Renal cortex interstitium (tissue), 11 donors: Measurements from ENCODE around the gene RELA. TPM values are rescaled to one million over a fixed set of nuclear protein-coding genes. Genes with fewer than 3 reads are reported as not detected.
"Not testable (repeated sequence)": the region's sequence is repeated elsewhere in the genome, so short reads cannot be mapped to it uniquely, and the experiment has no call there.

Source experiments
- DNase-seq, 11 donors: peaks; one replicate each; pipeline ENCODE4 v3.0.0-alpha.2; 2013; ENCODE audit warnings: low read depth in 9 of 11, low spot score in 4 of 11; ENCODE audit errors: extremely low read depth in 1 of 11
- polyA plus RNA-seq, 3 donors: library from polyadenylated mRNA; unstranded; fragments of 120-200 nt; gene quantifications; one replicate each; pipeline ENCODE4 v1.2.1, GENCODE V29; 2013; ENCODE audit not compliant: insufficient read length in 3 of 3

Gene RELA
- polyA plus RNA-seq, 3 donors = 49.5 to 61.3 (median 55.8) TPM

DNA sequence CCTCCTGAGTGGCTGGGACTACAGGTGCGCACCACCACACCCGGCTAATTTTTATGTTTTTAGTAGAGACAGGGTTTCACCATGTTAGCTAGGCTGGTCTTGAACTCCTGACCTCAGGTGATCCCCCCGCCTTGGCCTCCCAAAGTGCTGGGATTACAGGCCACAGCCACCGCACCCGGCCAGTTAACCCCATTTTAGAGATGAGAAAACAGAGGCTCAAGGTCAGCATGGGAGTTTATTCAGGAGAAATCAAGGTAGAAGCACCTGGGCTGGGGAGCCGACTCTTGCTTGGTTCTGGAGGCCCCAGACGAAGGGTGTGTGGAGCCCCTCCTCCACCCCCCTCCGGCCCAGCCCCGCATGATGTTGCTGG lies 23.5 kb downstream of the RELA start:
- DNase-seq = not testable (repeated sequence)

- peak in 5 of 11 donors; percentile 65 to 79 (median 73) for DNase-seq
Measured at GRCh38 chr11:65637794-65638419, 24.8 kb downstream of the RELA start, which contains the start of gene SIPA1. SIPA1 (plus strand) TSS chr11:65638101; CDS start chr11:65640922, 2,821 bp downstream.

GRCh38 chr11:65637032-65637557 lies 25.6 kb downstream of the RELA start:
- no peak for DNase-seq

DNA sequence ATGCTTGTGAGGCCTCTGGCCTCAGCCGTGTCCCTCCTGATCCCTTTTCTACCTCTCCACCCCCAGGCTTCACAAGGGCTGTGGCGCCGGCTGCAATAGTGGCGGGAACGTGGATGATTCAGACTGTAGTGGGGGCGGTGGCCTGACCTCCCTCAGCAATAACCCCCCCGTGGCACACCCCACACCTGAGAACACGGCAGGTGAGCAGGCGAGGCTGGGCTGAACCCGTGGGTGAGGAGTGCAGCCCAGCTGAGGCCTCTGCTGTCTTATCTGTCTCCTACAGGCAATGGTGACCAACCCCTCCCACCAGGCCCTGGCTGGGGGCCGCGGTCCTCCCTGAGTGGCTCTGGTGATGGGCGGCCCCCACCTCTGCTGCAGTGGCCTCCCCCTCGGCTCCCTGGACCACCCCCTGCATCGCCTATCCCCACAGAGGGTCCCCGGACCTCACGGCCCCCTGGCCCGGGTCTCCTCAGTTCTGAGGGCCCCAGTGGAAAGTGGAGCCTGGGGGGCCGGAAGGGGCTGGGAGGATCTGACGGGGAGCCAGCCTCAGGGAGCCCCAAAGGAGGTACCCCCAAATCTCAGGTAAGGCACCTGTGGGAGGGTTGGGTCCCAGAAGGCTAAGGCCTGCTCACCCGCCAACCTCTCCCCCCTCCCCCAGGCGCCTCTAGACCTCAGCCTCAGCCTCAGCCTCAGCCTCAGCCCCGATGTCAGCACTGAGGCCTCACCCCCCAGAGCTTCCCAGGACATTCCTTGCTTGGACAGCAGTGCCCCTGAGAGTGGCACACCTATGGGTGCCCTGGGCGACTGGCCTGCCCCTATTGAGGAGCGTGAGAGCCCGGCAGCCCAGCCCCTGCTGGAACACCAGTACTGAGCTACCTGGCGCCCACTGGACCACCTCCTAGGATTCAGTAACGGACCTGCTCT lies 26.3 kb downstream of the RELA start:
- no peak for DNase-seq

DNA sequence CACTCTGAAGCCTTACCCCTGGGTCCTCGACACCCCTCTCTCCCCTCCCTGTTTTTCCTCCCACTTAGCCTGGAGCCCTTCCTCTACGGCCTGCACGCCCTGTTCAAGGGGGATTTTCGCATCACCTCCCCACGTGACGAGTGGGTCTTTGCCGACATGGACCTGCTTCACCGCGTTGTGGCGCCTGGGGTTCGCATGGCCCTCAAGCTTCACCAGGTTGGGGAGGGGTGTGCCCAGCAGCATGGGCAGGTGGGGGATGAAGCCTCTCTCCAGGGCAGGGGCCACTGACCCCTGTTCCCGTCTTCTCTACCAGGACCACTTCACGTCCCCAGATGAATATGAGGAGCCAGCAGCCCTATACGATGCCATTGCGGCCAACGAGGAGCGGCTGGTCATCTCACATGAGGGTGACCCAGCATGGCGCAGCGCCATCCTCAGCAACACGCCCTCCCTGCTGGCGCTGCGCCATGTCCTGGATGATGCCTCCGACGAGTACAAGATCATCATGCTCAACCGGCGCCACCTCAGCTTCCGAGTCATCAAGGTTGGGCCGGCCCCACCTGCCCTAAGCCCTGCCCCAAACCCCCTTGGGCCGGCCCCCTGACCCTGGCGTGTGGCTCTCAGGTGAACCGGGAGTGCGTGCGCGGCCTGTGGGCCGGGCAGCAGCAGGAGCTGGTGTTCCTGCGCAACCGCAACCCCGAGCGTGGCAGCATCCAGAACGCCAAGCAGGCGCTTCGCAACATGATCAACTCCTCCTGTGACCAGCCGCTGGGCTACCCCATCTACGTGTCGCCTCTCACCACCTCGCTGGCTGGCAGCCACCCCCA lies 27.6 kb downstream of the RELA start:
- DNase-seq = no peak

DNA sequence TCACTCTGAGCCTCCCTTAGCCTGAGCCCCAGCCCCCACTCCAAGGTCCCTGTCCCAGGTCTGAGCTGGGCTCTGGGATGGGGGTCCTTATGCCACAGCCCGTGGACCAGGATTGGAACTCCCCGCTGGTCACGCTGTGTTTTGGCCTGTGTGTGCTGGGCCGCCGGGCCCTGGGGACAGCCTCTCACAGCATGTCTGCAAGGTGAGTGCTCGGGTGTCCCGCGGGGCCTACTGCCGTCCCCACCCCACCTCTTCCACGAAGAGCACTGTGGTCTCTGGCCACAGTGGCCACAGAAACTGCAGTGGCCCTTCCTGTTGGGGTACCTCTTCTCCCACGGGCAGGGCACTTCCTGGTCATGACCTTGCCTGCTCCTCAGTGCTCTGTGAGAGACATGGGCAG lies 28.3 kb downstream of the RELA start:
- DNase-seq = no peak

DNA sequence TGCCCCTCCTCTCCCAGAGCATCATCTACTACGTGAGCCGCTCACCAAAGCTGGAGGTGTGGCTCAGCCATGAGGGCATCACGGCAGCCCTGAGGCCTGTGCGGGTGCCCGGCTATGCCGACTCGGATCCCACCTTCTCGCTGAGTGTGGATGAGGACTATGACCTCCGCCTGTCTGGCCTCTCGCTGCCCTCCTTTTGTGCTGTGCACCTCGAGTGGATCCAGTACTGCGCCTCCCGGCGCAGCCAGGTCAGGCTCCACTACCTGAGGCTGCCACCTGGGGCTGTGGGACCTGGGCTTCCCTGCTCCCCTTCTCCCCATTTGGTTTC lies 28.6 kb downstream of the RELA start:
- no peak for DNase-seq

GRCh38 chr11:65633390-65634108 lies 29.2 kb downstream of the RELA start:
- DNase-seq = no peak

DNA sequence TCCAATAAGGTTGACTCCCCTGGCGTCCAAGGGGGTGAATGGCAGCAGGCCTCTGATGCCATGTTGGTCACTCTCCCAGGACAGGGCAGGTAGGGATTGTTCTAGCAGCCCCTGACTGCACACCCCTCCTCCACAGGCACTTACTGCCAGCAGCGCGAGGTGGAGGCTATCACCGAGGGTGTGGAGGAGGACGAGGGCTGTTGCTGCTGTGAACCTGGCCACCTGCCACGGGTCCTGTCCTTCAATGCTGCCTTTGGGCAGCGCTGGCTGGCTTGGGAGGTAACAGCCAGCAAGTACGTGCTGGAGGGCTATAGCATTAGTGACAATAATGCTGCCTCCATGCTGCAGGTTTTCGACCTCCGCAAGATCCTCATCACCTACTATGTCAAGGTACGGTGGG lies 32.5 kb downstream of the RELA start:
- no peak for DNase-seq

- DNase-seq = no peak
Measured at GRCh38 chr11:65629579-65629978, 33.1 kb downstream of the RELA start.

GRCh38 chr11:65627202-65627601 lies 35.5 kb downstream of the RELA start:
- no peak for DNase-seq

DNA sequence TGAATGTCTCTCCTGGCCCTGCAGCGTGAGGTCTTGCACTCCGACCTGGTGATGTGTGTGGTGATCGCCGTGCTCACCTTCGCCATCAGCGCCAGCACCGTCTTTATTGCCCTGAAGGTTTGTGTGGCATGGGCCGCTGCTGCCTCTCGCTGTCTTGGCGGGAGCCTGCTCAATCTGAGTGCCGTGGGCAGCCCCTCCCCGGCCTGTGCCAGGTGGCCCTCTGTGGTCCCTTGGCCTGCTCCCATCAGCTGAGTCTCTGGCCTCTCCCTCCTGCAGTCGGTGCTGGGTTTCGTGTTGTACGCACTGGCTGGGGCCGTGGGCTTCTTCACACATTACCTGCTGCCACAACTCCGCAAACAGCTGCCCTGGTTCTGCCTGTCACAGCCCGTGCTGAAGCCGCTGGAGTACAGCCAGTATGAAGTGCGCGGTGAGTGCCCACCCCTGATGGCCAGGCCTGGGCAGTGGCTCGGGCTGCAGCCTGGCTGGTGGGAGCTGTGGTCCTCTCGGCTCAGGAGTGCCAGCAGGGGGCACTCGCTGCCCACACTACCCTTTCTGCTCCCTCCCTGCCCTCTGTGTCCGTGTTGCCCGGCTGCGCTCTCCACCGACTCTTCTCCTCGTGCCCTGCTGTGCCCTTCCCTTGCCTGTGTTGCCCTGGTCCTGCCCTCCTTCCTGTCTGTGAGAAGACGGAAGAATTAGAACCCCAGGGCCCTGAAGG lies 36.9 kb downstream of the RELA start:
- no peak for DNase-seq

DNA sequence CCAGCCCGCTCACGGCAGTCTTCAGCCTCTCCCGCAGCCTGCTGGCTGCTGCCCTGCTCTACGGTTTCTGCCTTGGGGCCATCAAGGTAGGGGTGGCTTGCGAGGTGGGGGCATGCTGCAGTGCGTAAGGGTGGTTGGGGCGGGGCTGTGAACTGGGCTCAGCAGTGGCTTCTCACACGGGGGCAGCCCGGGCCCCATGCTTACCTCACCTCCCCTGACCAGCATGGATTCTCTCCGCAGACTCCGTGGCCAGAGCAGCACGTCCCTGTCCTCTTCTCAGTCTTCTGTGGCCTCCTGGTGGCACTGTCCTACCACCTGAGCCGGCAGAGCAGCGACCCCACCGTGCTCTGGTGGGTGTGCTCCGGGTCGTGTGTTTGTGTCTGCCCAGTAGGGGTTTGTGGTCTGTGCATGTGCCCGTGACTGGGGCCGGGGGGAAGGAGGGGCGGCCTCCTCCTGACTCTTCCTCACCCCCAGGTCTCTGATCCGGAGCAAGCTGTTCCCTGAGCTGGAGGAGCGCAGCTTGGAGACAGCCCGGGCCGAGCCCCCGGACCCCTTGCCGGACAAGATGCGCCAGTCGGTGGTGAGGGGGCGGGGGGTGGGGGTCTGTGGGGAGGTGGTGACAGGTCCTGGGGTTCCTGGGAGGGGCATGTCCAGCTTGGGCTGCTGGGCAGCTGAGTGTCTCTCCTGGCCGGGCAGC lies 37.6 kb downstream of the RELA start:
- no peak for DNase-seq

DNA sequence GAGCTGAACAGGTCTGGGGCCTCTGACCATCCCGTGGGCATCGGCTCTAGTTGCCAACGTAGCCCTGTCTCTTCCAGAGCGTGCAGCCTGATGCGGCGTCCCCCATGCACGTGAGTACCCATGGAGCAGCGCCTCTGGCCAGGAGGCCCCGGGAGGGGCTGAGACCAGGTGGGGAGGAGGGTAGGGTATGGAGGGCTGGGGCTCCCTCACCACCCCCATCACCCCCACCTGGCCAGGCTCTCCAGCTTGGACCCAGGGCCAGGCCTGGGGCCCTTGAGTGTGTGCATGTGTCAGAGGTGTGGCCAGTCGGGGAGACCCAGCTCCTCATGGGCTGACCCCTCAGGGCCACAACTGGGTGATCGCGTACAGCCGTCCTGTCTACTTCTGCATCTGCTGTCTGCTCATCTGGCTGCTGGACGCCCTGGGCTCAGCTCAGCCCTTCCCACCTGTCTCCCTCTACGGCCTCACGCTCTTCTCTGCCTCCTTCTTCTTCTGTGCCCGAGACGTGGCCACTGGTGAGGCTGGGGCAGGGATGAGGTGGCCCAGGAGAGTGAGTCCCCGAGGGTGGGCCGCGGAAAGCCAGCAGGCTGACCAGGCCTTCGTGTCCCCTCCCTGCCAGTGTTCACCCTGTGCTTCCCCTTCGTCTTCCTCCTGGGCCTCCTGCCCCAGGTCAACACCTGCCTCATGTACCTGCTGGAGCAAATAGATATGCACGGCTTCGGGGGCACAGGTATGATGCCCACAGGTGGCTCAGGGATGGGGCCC lies 38.7 kb downstream of the RELA start:
- DNase-seq = no peak

DNA sequence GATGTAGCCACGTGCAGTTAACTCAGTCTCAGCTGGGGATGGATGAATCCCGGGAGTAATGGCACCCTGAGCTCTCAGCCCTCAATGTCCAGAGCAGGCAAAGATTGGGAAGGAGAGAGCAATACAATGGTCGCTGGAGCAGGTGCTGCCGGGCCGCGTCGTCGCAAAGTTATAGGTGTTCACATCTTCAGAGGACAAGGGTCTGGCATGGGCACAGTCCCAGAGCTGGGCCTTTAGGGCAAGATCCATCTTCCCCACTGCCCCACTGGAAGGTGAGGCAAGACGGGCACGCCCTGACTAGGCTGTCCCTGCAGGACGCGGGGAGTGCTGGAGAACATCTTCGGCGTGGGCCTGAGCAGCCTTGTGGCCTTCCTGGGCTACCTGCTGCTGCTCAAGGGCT lies 39.5 kb downstream of the RELA start:
- no peak for DNase-seq

GRCh38 chr11:65622011-65622410 lies 40.7 kb downstream of the RELA start:
- DNase-seq = no peak

DNA sequence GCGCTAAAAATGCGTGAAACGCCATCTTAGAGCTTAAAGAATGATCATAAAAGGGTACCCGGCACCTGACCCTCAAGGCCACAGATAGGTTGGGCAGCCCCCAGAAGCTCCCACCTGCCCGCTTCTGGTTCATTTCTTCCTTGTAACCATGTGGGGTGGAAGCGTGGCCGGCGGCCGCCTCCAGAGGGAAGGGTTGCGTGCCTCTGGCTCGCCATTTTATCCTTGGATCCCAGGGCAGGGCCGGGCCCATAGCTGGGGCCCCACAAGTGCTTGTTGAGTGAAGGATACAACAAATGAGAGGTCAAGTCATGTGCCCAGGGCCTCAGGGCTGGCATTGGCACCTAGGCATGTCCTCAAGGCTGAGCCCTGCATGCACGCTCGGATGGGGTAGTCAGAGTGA lies 41.3 kb downstream of the RELA start:
- DNase-seq = no peak
